HG03521 (cell line): ENCODE results near the gene C4A.
"Not testable (repeated sequence)": the region's sequence is repeated elsewhere in the genome, so short reads cannot be mapped to it uniquely, and the experiment has no call there.

Experiments
- ATAC-seq: cut with Tn5 transposase; IDR thresholded peaks from one replicate; pipeline ENCODE4 v1.9.1; 2021; ENCODE audit warnings: mild to moderate bottlenecking, moderate library complexity; ENCODE audit not compliant: unreplicated experiment

The C4A gene

DNA sequence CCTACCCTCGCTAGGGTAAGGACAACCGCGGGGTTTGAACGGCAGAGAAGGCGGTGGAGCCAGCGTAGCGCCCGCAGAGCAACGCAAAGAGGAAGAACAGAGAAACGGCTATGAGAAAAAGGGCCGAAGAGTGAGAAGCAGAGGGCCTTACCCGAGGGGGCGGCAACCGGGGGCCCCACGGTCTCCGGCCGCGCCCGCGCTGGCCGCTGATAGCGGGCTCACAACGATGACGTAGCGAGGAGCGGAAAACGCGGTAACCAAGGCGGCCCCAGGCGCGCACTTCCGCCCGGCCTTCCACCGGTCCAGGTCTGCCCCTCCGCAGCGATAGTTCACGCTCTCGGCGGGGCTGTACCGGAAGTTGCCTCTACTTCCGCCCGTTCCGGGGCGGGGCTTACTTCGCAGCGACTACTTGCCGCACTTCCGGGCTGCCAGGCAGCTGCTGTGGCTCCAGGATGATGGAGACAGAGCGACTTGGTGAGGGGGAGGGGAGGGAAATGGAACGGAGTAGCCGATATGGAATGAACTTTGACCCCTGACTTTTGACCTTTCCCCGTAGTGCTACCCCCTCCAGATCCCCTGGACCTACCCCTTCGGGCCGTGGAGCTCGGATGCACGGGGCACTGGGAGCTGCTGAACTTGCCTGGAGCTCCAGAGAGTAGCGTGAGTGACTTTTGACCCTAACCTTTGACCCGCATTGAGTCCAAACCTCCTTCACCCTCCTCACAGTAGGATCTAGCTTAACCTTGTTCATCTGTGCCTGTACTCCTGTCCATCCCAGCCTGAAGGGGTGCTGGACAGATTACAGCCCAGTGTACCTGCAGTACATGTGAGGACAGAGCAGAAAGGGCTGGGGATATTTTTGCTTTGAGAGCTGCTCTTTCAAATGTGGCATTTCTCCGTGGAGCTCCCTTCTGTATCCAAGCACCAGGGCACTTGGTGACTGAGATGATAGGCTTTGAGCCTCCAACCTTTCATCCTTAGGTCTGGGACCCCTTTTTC is 22.8 kb upstream of the C4A start, which contains the start of the genes NELFE and SKIC2:
NELFE (minus strand) TSS at position 231 of the 999 bp plus-strand sequence. CDS start 525 bp downstream, outside the sequence.
SKIC2 (plus strand) TSS at position 435 of the 999 bp plus-strand sequence; CDS start at position 453, 18 bp downstream.
- peak; percentile 90 for ATAC-seq

DNA sequence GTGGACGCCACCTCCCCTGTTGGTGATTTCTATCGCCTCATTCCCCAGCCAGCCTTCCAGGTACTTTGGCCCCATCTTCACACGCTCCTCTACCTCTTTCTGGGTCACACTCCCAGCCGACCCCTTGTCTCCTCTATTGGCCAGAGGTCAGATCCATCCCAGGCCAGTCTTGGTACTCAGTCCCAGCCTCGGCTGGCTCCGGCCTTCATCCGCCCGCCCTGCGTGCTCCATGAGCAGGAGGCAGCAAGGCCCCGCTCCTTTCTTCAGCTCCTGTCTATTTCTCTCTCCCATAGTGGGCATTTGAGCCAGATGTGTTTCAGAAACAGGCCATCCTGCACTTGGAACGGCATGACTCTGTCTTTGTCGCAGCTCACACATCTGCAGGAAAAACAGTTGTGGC is 20.2 kb upstream of the C4A start:
- no peak for ATAC-seq

DNA sequence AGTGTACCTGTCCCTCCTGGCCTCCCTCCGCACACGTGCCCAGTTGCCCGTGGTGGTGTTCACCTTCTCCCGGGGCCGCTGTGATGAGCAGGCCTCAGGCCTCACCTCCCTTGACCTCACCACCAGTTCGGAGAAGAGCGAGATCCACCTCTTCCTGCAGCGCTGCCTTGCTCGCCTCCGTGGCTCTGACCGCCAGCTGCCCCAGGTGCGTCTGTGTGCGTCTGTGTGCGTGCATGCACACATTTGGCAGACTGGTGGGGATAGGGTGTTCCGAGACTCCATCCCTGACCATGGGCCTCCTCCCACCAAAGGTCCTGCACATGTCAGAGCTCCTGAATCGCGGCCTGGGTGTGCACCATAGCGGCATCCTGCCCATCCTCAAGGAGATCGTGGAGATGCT is 17.9 kb upstream of the C4A start:
- no peak for ATAC-seq

DNA sequence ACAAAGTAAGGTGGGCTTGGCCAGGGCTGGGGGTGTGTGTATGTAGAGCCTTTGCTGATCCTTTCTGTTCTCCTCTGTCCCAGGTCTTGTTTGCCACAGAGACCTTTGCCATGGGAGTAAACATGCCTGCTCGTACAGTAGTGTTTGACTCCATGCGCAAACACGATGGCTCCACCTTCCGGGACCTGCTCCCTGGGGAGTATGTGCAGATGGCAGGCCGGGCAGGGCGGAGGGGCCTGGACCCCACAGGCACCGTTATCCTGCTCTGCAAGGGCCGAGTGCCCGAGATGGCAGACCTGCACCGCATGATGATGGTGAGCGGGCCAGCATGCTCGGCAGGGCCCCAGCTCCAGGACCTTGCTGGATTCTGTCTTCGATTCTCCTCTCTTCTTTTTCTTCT is 16.2 kb upstream of the C4A start:
- no peak for ATAC-seq

DNA sequence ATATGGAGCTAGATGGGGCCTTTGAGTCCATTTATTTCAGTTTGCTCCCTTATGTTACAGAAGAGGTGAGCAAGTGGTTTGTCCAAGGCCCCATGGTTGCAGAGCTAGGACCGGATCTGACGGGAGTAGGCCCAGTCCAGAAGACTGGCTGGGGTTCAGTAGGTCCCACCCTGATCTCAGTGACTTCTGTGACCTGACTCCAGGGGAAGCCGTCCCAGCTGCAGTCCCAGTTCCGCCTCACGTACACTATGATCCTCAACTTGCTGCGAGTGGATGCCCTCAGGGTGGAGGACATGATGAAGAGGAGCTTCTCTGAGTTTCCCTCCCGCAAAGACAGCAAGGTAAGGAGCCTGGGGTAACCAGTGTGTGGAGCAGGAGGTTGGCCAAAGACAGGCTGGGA is 15.4 kb upstream of the C4A start:
- no peak for ATAC-seq

DNA sequence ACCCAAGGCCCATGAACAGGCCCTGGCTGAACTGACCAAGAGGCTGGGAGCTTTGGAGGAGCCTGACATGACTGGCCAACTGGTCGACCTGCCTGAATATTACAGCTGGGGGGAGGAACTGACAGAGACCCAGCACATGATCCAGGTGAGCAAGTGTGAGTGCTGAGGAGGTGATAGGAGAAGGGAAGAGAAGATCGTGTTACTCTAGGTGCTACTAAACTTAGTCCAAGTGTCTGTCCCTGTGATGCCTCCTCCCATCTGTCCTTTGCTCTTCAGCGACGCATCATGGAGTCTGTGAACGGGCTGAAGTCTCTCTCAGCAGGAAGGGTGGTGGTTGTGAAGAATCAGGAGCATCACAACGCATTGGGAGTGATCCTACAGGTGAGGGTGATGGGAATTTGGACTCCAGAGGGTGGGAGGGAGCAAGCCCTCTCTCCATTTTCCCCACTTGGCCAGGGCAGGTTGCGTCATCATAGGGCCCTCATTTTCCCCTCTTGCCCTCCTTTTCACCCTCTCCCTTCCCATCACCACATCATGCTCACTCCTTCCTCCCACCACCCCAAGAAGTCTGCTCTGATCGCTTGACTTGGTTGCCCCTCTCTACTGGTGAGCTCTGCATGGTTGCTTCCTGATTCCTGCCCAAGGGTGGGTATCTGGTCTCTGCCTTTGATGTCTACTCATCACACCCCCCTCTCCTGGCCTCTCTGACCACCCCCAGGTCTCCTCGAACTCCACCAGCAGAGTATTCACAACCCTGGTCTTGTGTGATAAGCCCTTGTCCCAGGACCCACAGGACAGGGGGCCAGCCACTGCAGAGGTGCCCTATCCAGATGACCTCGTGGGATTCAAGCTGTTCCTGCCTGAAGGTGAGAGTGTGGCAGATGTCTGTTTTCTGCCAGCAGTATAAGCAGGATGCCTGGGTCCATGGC is 14.6 kb upstream of the C4A start:
- no peak for ATAC-seq

DNA sequence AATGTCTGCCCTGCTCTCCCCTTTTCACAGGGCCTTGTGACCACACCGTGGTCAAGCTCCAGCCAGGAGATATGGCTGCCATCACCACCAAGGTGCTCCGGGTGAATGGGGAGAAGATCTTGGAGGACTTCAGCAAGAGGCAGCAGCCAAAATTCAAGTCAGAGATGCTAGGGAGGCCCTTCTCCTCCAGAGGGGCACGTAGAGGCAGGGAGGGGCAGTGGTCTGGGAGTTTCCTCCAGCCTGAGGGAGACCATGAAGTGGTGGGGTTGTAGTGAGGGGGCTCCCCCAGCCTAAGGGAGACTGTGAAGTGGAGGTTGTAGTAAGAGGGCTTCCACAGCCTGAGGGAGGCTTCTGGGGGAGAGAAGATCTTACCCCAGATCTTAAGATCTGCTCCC is 13.9 kb upstream of the C4A start:
- ATAC-seq: no peak

DNA sequence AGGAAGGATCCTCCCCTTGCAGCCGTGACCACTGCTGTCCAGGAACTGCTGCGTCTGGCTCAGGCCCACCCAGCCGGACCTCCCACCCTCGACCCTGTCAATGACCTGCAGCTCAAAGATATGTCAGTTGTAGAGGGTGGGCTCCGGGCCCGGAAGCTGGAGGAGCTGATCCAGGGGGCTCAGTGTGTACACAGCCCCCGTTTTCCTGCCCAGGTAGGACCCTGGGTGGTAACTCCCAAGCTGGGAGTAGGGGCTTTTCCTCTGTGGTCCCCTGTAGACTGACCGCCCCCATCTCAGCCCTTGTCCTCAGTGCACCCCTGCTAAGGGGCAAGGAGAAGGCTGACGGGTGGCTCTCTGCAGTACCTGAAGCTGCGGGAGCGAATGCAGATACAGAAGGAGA is 13.5 kb upstream of the C4A start:
- no peak for ATAC-seq

DNA sequence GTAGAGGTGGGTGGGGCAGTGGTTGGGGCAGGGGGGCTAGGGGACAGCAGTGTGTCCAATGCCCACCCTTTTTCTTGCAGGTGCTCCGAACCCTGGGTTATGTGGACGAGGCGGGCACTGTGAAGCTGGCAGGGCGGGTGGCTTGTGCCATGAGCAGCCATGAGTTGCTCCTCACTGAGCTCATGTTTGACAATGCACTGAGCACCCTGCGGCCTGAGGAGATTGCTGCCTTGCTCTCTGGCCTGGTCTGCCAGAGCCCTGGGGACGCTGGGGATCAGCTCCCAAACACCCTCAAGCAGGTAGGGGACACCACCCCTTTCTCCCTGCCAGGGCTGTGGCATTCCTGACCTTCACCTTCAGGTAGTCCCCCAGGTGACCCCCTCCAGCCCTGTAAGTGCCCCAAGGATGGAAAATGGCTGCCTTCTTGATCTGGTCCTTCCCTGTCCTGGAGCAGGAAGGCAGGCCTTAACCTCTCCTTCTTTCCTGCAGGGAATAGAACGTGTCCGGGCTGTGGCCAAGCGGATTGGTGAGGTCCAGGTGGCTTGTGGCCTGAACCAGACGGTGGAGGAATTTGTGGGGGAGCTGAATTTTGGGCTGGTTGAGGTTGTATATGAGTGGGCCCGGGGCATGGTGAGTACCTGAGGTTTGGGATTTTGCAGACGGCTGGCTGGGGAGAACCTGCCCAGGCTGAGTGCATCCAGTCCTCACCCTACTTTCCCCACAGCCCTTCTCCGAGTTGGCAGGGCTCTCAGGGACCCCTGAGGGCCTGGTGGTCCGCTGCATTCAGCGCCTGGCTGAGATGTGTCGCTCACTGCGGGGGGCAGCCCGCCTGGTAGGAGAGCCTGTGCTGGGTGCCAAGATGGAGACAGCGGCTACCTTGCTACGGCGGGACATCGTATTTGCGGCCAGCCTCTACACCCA is 12.8 kb upstream of the C4A start:
- ATAC-seq: no peak

DNA sequence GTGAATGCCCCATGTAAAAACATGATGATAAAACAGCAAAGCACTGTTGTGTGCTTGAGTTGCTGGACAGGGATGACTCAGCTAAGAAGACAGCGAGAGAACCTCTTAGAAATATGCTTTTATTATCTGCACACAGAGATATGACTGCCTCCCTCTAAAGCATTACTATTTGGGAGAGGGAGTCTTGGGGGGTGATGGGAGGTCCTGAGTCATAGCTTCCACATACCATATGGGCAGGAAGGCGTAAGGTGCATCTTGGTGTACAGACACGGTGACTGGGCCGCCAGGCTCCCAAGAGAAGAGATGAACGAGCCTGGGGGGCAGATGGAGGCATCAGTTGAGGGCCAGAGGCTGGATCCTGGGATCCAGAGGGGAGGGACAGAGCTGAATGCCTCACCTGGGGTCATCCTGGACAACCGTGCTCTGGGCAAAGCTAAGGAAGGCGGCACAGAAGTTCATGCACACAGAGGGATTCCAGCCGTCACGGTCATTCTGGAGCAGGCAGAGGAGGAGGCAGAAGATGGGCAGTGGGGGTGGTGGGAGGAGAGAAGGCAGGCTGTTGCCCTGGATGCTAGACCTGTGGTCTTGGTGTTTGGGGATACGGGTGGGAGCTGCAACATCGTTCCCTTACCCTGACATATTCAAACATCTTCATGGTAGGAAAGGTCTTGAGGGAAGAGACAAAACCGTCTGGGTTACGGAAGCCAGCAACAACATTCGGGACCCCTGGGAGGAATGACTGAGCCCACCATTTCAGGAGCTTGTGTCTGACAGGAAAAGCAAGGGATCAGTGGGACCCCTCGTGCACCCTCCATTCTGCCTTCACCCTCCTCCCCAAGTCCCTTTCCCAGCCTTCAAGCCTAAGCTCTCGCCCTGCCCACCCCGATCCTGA is 11.9 kb upstream of the C4A start:
- ATAC-seq: no peak

DNA sequence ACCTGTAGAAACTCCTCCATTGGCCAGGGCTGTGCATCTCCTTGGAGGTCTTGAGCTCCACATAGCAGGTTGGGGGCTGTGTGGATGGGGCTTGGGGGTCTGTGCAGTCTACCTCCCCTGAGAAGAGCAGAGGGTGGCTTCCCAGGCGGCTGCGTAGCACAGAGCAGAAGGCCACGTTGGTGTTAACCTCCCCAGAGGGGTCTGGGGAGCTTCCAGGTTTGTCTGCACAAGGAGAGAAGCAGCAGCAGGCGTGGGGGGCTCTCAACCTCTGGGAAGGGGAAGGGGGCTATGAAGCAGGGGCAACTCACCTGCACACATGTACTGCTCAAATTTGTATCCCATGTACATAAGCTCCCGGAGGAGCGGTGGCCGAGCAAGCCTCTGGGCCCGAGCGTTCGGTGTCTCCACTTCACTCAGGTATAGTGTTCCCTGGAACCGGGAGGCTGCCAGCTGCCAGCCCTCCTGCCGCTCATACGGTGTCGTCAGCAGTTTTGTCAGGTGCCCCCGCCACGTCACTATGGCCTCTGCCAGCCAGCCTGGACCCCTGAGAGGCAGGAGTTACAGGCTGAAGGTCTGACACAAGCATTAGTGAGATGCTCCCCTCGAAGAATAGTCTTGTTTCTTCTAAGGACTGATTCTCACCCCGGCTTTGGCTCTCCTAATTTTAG is 11.1 kb upstream of the C4A start:
- ATAC-seq: no peak

DNA sequence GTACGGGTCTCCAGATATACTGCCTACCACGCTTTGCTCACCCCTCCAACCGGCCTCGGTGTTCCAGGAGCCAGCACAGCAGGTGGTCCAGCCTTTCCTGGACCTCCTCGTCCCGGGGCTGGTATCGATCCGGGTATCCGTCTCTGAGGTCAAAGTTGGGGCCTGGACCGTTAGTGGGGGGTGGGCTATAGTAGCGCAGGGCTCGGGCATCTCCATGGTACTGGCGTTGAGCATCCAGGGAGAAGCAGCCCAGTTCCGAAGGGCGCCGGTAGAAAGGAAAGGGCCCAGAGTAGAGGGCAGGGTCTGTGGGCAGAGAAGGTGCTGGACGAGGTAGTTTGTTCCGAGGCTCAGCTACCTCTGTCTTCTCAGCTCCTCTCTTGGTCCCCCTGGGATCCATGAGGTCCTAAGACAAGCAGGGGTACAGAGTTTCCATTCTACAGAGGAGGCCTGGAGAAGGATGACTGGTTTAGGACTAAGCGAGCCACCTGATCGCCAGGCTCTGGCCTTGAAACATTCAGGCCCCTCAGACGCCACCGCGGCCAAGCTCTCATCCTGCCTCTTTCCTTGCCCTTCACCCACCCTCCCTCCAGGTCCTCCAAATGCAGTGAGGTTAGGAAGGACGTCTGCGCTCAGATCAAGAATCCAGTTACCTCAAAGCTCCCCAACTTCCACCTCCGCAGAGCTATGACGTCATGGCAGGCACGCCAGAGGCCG is 10.4 kb upstream of the C4A start:
- no peak for ATAC-seq

DNA sequence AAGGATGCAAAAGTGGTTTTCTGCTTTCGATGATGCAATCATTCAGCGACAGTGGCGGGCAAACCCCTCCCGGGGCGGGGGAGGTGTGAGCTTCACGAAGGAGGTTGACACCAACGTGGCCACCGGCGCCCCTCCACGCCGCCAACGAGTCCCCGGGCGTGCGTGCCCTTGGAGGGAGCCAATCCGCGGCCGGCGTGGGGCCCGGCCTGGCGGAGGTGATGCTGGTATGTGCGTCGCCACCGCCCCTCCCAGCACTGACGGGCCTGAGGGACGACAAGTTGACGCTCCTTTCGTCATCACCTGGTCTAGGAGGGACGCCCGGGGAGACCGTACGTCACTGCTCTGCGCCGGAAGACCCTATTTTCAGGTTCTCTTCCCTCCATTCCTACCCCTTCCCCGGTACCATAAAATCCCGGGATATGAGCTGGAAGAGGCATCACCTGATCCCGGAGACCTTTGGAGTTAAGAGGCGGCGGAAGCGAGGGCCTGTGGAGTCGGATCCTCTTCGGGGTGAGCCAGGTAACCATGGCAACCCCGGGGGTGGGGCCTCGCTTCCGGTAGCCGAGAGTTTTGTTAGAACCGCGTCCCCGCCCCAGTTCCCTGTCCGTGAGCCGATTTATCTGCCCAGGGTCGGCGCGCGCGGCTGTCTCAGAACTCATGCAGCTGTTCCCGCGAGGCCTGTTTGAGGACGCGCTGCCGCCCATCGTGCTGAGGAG is 9.7 kb upstream of the C4A start, which contains the start of gene DXO:
DXO (minus strand) TSS at position 146 of the 716 bp plus-strand sequence. CDS start 463 bp downstream, outside the sequence.
- peak; percentile 88 for ATAC-seq

DNA sequence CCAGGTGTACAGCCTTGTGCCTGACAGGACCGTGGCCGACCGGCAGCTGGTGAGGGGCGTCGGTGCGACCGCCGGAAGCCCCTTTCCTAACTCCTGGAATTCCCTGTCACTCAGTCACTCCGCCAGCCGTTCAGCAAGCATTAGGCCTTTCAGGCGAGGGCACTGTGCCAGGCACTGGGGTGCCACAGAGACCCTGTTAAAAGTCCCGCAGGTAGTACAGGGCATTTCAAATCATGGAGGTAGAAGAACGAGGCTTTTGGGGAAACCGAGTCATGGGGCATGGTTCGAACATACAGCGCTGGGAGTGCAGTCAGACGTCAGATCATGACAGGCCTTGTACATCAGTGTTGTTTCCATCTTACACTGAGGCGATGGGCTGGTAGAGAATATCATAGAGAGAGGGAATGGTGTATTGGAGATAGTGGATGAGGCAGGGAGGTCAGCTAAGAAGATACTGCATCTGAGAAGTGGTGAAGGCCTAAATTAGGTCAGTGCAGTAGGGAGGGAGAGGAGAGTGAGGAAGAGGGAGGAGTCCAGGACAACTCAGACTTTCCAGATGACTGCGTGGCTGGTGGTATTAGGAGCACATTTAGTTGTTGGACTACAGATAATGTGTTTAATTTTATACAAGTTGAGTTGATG is 9.0 kb upstream of the C4A start:
- no peak for ATAC-seq

DNA sequence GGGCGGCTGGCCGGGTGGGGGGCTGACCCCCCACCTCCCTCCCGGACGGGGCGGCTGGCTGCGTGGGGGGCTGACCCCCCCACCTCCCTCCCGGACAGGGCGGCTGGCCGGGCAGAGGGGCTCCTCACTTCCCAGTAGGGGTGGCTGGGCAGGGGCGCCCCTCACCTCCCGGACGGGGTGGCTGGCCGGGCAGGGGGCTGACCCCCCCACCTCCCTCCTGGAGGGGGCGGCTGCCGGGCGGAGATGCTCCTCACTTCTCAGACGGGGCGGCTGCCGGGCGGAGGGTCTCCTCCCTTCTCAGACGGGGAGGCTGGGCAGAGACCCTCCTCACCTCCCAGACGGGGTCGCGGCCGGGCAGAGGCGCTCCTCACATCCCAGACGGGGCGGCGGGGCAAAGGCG is 5.8 kb upstream of the C4A start:
- not testable (repeated sequence) for ATAC-seq

DNA sequence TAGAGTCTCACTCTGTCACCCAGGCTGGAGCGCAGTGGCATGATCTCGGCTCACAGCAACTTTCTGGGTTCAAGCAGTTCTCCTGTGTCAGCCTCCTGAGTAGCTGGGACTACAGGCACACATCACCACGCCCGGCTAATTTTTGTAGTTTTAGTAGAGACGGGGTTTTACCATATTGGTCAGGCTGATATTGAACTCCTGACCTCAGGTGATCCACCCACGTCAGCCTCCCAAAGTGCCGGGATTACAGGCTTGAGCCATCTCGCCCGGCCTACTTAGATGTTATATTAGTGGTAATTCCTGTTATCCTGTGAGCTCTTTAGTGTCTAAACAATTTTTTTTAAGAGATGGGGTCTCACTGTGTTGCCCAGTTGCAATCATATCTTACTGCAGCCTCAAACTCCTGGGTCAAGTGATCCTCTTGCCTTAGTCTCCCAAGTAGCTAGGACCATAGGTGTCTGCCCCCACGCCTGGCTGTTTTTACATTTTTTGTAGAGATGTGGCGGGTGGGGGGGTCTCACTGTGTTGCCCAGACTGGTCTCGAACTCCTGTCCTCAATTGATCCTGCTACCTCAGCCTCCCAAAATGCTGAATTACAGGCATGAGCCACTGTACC is 3.9 kb upstream of the C4A start:
- ATAC-seq: no peak
